ENCODE measurements around the gene KRTAP2-1.

DNA sequence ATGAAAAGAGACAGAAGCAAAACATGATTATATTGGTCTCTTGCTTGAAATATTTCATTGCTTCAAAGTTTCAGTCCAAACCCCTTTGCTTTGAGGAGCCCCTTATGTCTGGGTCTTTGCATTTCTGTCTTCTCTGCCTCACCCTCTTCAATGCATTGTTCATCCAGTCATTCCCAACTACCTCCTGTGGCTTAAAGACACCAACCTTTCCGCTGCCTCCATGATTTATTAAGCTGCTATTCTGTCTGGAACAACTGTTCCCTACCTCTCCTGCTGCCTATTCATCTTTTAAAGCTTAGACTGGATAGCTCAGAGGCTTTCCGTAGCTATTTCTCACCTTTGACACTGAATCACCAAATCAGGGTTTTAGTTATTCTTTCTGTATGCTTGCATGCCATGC, 49.8 kb downstream of the KRTAP2-1 start:
- TF ChIP-seq, protein P1, sequence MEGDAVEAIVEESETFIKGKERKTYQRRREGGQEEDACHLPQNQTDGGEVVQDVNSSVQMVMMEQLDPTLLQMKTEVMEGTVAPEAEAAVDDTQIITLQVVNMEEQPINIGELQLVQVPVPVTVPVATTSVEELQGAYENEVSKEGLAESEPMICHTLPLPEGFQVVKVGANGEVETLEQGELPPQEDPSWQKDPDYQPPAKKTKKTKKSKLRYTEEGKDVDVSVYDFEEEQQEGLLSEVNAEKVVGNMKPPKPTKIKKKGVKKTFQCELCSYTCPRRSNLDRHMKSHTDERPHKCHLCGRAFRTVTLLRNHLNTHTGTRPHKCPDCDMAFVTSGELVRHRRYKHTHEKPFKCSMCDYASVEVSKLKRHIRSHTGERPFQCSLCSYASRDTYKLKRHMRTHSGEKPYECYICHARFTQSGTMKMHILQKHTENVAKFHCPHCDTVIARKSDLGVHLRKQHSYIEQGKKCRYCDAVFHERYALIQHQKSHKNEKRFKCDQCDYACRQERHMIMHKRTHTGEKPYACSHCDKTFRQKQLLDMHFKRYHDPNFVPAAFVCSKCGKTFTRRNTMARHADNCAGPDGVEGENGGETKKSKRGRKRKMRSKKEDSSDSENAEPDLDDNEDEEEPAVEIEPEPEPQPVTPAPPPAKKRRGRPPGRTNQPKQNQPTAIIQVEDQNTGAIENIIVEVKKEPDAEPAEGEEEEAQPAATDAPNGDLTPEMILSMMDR (IDR thresholded peaks at IDR 0.05), result no peak
- TF ChIP-seq EZH2 (IDR thresholded peaks at IDR 0.05; ENCODE audit: borderline replicate concordance, insufficient read depth, low read depth, low read length, poor library complexity, severe bottlenecking), result no peak
